ENCODE results near the gene MADD.

MADD gene

GRCh38 chr11:47356129-47356997 is 86.4 kb downstream of the MADD start:
- in situ Hi-C loops (cut with HindIII; ENCODE audit: low pct_unique_long_range_greater_than_20kb, low sequenced_read_pairs): no loop called here
- no peak for DNase-seq (ENCODE audit: low read depth in 1 of 2, low spot score in 1 of 2)
- TF ChIP-seq JUND (IDR thresholded peaks at IDR 0.05; ENCODE audit: low read depth): no peak

- no peak for TF ChIP-seq JUND (IDR thresholded peaks at IDR 0.05; ENCODE audit: low read depth)
- in situ Hi-C loops (cut with HindIII; ENCODE audit: low pct_unique_long_range_greater_than_20kb, low sequenced_read_pairs): no loop called here
- no peak for DNase-seq (ENCODE audit: low read depth in 1 of 2, low spot score in 1 of 2)
Measured at GRCh38 chr11:47356998-47357329, 87.0 kb downstream of the MADD start.

GRCh38 chr11:47357985-47358730 is 88.2 kb downstream of the MADD start:
- no peak for TF ChIP-seq JUND (IDR thresholded peaks at IDR 0.05; ENCODE audit: low read depth)
- in situ Hi-C loops (cut with HindIII; ENCODE audit: low pct_unique_long_range_greater_than_20kb, low sequenced_read_pairs): no loop called here
- DNase-seq (ENCODE audit: low read depth in 1 of 2, low spot score in 1 of 2): no peak

GRCh38 chr11:47358731-47359051 is 88.8 kb downstream of the MADD start:
- DNase-seq (ENCODE audit: low read depth in 1 of 2, low spot score in 1 of 2): no peak
- TF ChIP-seq JUND (IDR thresholded peaks at IDR 0.05; ENCODE audit: low read depth): no peak
- in situ Hi-C loops (cut with HindIII; ENCODE audit: low pct_unique_long_range_greater_than_20kb, low sequenced_read_pairs): no loop called here

- TF ChIP-seq JUND (IDR thresholded peaks at IDR 0.05; ENCODE audit: low read depth): no peak
- in situ Hi-C loops (cut with HindIII; ENCODE audit: low pct_unique_long_range_greater_than_20kb, low sequenced_read_pairs): no loop called here
- DNase-seq (ENCODE audit: low read depth in 1 of 2, low spot score in 1 of 2): no peak
Measured at GRCh38 chr11:47359162-47359561, 89.2 kb downstream of the MADD start.

GRCh38 chr11:47359586-47359985 is 89.7 kb downstream of the MADD start:
- no peak for TF ChIP-seq JUND (IDR thresholded peaks at IDR 0.05; ENCODE audit: low read depth)
- no peak for DNase-seq (ENCODE audit: low read depth in 1 of 2, low spot score in 1 of 2)
- in situ Hi-C loops (cut with HindIII; ENCODE audit: low pct_unique_long_range_greater_than_20kb, low sequenced_read_pairs): no loop called here

GRCh38 chr11:47360341-47360740 is 90.4 kb downstream of the MADD start:
- TF ChIP-seq JUND (IDR thresholded peaks at IDR 0.05; ENCODE audit: low read depth): no peak
- in situ Hi-C loops (cut with HindIII; ENCODE audit: low pct_unique_long_range_greater_than_20kb, low sequenced_read_pairs): no loop called here
- no peak for DNase-seq (ENCODE audit: low read depth in 1 of 2, low spot score in 1 of 2)

GRCh38 chr11:47361419-47361818 is 91.5 kb downstream of the MADD start:
- in situ Hi-C loops (cut with HindIII; ENCODE audit: low pct_unique_long_range_greater_than_20kb, low sequenced_read_pairs): no loop called here
- no peak for DNase-seq (ENCODE audit: low read depth in 1 of 2, low spot score in 1 of 2)
- no peak for TF ChIP-seq JUND (IDR thresholded peaks at IDR 0.05; ENCODE audit: low read depth)

- no peak for DNase-seq (ENCODE audit: low read depth in 1 of 2, low spot score in 1 of 2)
- in situ Hi-C loops (cut with HindIII; ENCODE audit: low pct_unique_long_range_greater_than_20kb, low sequenced_read_pairs): no loop called here
- no peak for TF ChIP-seq JUND (IDR thresholded peaks at IDR 0.05; ENCODE audit: low read depth)
Measured at GRCh38 chr11:47366020-47366490, 96.1 kb downstream of the MADD start.

GRCh38 chr11:47369676-47370075 is 99.7 kb downstream of the MADD start:
- TF ChIP-seq JUND (IDR thresholded peaks at IDR 0.05; ENCODE audit: low read depth): no peak
- no peak for DNase-seq (ENCODE audit: low read depth in 1 of 2, low spot score in 1 of 2)
- in situ Hi-C loops (cut with HindIII; ENCODE audit: low pct_unique_long_range_greater_than_20kb, low sequenced_read_pairs): no loop called here

GRCh38 chr11:47372422-47372821 is 102.5 kb downstream of the MADD start:
- no peak for TF ChIP-seq JUND (IDR thresholded peaks at IDR 0.05; ENCODE audit: low read depth)
- no peak for DNase-seq (ENCODE audit: low read depth in 1 of 2, low spot score in 1 of 2)
- in situ Hi-C loops (cut with HindIII; ENCODE audit: low pct_unique_long_range_greater_than_20kb, low sequenced_read_pairs): no loop called here

GRCh38 chr11:47373876-47374719 is 104.2 kb downstream of the MADD start:
- in situ Hi-C loops (cut with HindIII; ENCODE audit: low pct_unique_long_range_greater_than_20kb, low sequenced_read_pairs): no loop called here
- TF ChIP-seq JUND (IDR thresholded peaks at IDR 0.05; ENCODE audit: low read depth): no peak
- DNase-seq (ENCODE audit: low read depth in 1 of 2, low spot score in 1 of 2): peak; percentile 82

- in situ Hi-C loops (cut with HindIII; ENCODE audit: low pct_unique_long_range_greater_than_20kb, low sequenced_read_pairs): no loop called here
- DNase-seq (ENCODE audit: low read depth in 1 of 2, low spot score in 1 of 2): no peak
- no peak for TF ChIP-seq JUND (IDR thresholded peaks at IDR 0.05; ENCODE audit: low read depth)
Measured at GRCh38 chr11:47374720-47375019, 104.7 kb downstream of the MADD start.

Measured in T47D (cell line).